Ectodermal cell (in vitro differentiated cells): Measurements from ENCODE around the gene AP1G2.
A peak's percentile ranks its signal among the peaks of the same experiment; 100 is the strongest.
"Not testable (repeated sequence)": the region's sequence is repeated elsewhere in the genome, so short reads cannot be mapped to it uniquely, and the experiment has no call there.

ENCODE experiments used
- H3K27ac ChIP-seq: 2 replicates; pipeline ENCODE4 v1.7.0; 2013; ENCODE audit warnings: mild to moderate bottlenecking, low read depth, low read length; ENCODE audit not compliant: insufficient read depth, poor library complexity, severe bottlenecking
- H3K27me3 ChIP-seq: 2 replicates; pipeline ENCODE4 v1.7.0; 2013; ENCODE audit warnings: mild to moderate bottlenecking, low read length; ENCODE audit not compliant: insufficient read depth, control insufficient read depth, poor library complexity, severe bottlenecking
- H3K36me3 ChIP-seq: one replicate; pipeline ENCODE4 v1.7.0; 2013; ENCODE audit warnings: low read length; ENCODE audit not compliant: control insufficient read depth, insufficient read depth
- H3K4me1 ChIP-seq: one replicate; pipeline ENCODE4 v1.7.0; 2013; ENCODE audit warnings: low read length; ENCODE audit not compliant: control insufficient read depth, insufficient read depth
- H3K4me3 ChIP-seq: 2 replicates; pipeline ENCODE4 v1.7.0; 2013; ENCODE audit warnings: low read depth, low read length, control low read depth; ENCODE audit not compliant: insufficient read depth
- H3K9me3 ChIP-seq: 2 replicates; pipeline ENCODE4 v1.7.0; 2013; ENCODE audit warnings: mild to moderate bottlenecking, low read length, moderate library complexity; ENCODE audit not compliant: control insufficient read depth
- WGBS, 2 experiments: methylation state at CpG; one replicate each; pipeline ENCODE4 v1.1.7; 2013; ENCODE audit warnings: missing lambda C conversion rate in 2 of 2; 5-methylcytosine and 5-hydroxymethylcytosine counted together

Gene AP1G2

DNA sequence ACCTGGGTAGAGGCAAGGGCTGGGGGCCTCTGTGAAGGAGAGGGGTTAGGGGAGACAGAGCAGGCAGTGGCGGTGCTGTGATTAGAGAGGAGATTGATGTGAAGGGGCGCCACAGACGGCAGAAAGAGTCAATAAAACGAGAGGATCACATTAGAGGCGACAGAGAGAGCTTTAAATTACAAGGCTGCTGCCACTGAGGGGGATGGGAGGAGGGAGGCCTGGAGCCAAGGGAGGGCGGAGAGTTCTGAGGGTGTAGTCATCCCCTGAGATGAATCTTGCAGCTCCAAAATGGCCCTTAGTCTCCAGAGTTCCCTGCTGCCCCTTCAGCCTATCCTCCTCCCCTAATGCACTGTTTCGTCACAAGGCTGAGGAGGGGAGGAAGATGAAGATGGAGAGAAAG, 28.8 kb downstream of the AP1G2 start:
- H3K4me3 ChIP-seq = no peak overlapping the region
- peaks cover 27% of the 10 kb centered on the region for H3K4me1 ChIP-seq
- H3K27ac ChIP-seq = peak overlapping the region; percentile 64
- H3K9me3 ChIP-seq = no peaks in the 10 kb centered on the region
- H3K27me3 ChIP-seq = no peaks in the 10 kb centered on the region
- H3K36me3 ChIP-seq = peaks cover 7% of the 10 kb centered on the region
- 11 to 18% methylated on average over 7 of the region's 7 CpGs for WGBS, 2 experiments

DNA sequence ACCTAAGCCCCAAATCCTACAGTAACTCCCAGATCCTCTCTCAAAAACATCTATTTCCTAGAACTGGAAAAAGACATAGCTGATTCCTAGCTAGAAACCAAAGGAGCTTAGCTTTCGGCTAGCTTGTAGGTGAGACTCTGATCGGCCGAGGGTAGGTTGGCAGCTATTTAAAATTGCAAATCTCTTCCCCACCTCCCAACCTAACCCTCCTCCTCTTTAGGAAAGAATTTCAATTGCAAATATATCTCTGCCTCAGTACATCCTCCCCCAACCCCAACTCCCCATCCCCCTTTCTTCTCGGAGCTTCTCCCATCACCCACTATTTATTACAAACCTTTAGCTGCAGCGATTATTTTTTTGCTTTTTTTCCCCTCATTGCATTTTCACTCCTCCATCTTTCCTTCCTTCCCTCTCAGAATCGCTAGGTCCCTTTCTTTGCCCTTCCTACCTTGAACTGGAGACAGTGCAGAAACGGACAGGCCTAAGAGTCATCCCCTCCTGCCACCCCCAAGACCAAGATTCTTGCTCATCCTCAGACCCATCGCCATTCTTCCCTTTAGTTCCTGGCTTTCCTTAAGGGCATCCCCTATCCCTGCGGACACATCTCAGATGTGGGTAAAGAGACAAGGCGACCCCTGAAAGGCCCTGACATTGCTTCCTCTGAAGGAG, 29.4 kb downstream of the AP1G2 start:
- H3K4me3 ChIP-seq = no peak overlapping the region
- H3K27me3 ChIP-seq = no peaks in the 10 kb centered on the region
- peaks cover 12% of the 10 kb centered on the region for H3K36me3 ChIP-seq
- peaks cover 27% of the 10 kb centered on the region for H3K4me1 ChIP-seq
- 14 to 18% methylated on average over 10 of the region's 10 CpGs for WGBS, 2 experiments
- peak overlapping the region; percentile 64 for H3K27ac ChIP-seq
- H3K9me3 ChIP-seq = no peaks in the 10 kb centered on the region

DNA sequence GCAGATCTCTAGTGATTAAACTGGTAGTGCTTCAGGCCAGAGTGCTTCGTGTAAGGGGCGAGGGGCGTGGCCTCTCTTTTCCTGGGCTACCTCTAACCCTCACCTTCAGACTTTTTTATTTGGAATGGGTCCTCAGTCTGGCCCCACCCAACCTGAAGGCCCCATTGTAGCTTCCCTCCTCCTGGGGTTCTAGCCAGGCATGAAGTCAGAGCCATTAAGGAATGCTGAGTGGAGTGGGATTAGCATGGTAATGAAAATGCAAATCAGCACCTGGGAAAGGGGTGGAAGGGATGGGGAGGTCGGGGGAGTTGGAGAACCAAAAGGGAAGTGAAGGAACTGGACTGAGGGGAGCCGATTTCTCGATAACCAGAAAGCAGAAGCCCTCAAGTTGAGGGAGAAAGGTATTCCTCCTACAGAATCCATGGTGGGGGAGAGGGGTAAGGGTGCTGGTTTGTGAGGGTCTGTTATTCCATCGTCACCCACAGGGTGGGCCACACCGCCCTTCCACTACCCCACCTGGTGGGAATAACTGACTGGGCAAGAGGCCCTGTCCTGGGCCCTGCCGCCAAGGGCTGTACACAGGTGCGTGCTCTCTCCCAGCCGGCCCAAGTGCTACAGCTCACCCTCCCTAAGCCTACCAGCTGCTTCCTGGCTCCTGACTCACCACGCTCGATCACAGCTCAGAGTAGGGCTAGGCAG, 30.1 kb downstream of the AP1G2 start:
- Histone ChIP-seq H3K27me3 (no peaks in the 10 kb centered on the region), H3K4me1 (peaks cover 27% of the 10 kb centered on the region), H3K36me3 (peaks cover 17% of the 10 kb centered on the region), H3K4me3 (no peak overlapping the region), H3K27ac (no peak overlapping the region), H3K9me3 (no peaks in the 10 kb centered on the region)
- WGBS, 2 experiments = 21 to 28% methylated on average over 13 of the region's 13 CpGs

DNA sequence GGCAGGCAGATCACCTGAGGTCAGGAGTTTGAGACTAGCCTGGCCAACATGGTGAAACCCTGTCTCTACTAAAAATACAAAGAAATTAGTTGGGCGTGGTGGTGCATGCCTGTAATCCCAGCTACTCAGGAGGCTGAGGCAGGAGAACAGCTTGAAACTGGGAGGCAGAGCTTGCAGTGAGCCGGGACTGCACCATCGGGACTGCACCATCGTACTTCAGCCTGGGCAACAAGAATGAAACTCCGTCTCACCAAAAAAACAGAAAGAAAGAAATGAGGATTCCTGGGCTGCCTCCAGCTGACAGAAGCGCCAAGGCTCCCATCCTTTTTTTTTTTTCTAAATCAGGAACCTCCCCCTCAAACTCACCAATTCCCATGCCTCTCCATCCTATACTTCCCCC, 30.7 kb downstream of the AP1G2 start:
- not testable (repeated sequence) for H3K9me3 ChIP-seq, H3K4me3 ChIP-seq, H3K27me3 ChIP-seq, H3K27ac ChIP-seq
- WGBS, 2 experiments = 78 to 79% methylated on average over 6 of the region's 6 CpGs
- H3K36me3 ChIP-seq = peaks cover 23% of the 10 kb centered on the region
- H3K4me1 ChIP-seq = peaks cover 27% of the 10 kb centered on the region

DNA sequence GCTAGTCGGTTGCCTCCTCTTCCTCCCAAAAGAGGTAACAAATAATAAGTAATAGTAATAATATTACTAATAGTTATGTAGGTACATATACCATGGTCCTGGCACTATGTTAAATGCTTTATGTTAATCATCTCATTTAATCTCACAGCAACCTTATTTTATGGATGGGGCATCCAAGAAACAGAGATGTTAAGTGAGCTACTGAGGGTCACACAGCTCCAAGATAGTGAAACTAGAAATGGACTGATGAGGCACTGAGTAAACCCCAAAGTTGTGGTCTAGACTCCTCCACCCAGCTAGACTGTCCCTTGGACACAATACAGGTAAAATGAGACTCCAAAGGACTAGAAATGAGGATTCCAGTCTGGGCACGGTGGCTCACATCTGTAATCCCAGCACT, 31.1 kb downstream of the AP1G2 start:
- Histone ChIP-seq H3K4me3 (no peak overlapping the region), H3K36me3 (peaks cover 24% of the 10 kb centered on the region), H3K27ac (no peak overlapping the region), H3K27me3 (no peaks in the 10 kb centered on the region), H3K4me1 (peaks cover 27% of the 10 kb centered on the region), H3K9me3 (no peaks in the 10 kb centered on the region)
- 97 to 98% methylated on average over 1 of the region's 2 CpGs for WGBS, 2 experiments

DNA sequence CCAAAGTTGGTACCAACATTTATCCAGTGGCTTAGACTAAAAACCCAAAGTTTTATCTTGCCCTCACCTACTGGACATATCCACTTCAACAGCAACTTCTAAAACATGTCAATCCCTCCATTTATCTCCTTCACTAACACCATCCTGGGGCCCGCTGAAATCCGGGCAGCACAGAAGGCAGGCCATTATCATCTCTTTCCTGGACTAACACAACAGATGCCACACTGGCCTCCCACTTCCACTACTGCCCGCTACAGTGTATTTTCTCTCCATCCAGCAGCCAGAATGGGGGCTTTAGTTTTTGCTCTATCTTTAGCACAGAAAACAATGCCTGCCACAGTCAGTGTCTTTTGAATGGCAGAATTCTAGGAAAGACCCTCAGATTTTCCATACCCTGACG, 31.6 kb downstream of the AP1G2 start:
- no peak overlapping the region for H3K4me3 ChIP-seq
- H3K27me3 ChIP-seq = no peaks in the 10 kb centered on the region
- no peaks in the 10 kb centered on the region for H3K9me3 ChIP-seq
- WGBS, 2 experiments = 95% methylated on average over 4 of the region's 4 CpGs
- peaks cover 24% of the 10 kb centered on the region for H3K36me3 ChIP-seq
- no peak overlapping the region for H3K27ac ChIP-seq
- H3K4me1 ChIP-seq = peaks cover 27% of the 10 kb centered on the region

DNA sequence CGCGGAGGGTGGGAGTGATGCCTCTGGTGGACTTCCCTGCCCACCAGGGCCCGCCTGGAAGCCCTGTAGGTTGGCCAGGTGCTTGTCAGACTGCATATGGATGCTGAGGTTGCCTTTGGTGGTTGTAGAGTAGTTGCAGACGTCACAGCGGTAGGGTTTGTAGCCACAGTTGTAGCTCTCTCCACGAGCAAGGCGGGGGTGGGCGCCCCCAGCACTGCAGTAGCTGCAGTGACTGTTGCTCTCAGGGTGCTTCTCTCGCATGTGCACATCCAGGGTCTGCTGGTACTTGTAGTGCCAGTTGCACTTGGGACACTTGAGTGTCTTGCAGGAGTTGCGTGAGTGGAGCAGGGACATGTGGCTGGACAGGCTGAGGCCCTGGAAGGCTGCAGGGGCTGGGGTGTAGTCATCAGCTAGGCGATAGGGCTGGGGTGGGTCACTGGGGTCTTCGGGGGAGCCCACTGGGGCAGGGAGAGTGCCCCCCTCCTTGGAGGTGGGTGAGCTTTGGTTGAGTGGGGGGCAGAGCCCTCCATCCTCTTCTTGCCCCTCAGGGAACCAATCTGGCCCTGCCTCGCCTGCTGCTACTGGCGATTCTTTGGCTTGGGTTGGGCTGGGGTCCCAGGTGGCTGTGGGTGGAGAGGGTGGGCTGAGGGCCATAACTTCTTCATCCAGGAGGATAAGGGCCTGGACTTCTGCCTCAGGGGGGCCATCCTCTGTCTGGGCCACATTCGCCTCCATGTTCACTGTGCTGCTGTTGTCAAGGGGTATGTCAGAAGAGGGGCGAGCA, 33.7 kb downstream of the AP1G2 start:
- no peak overlapping the region for H3K4me3 ChIP-seq
- H3K9me3 ChIP-seq = no peaks in the 10 kb centered on the region
- peaks cover 28% of the 10 kb centered on the region for H3K36me3 ChIP-seq
- H3K27ac ChIP-seq = no peak overlapping the region
- H3K27me3 ChIP-seq = no peaks in the 10 kb centered on the region
- 95% methylated on average over 16 of the region's 16 CpGs for WGBS, 2 experiments
- peaks cover 17% of the 10 kb centered on the region for H3K4me1 ChIP-seq

DNA sequence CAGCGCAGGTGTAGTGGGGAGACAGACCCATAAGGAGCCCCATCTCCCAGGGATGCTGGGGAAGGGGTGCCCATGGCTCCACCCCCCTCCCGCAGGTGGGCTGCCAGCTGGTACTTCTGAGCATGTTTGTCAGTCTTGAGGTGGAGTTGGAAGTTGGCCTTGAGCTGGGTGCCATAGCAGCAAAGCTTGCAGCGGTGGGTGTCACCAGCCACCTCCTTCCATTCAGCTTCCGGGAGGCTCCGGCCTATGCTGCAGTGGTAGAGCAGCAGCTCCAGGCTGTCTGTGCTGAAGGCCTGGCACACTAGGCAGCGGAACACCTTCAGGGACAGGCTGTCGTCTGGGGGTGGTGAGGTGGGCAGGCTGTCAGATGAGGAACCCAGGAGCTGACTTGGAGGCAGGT, 34.9 kb downstream of the AP1G2 start:
- Histone ChIP-seq H3K27ac (no peak overlapping the region), H3K9me3 (no peaks in the 10 kb centered on the region), H3K4me1 (peaks cover 6% of the 10 kb centered on the region), H3K36me3 (peaks cover 29% of the 10 kb centered on the region), H3K4me3 (no peak overlapping the region), H3K27me3 (no peaks in the 10 kb centered on the region)
- WGBS, 2 experiments = 96% methylated on average over 7 of the region's 7 CpGs

DNA sequence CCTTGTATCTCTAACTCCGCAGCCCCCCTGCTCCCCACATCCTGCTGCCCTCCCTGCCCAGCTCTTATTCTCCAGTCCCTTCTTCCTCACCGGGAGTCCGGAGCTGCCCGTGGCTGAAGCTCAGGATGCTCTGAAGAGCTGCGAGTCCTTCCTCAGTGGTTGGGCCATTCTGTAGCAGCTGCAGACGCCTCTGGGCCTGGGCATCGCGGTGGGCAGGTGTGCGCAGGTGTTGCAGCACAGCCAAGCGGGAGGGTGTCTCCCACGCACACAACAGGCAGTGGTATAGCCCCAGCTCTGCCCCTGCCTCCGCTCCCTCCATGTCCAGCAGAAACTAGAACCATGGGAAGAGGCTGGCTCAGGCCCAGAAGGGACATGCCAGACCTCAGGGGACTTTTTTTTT, 36.2 kb downstream of the AP1G2 start:
- no peaks in the 10 kb centered on the region for H3K27me3 ChIP-seq
- no peaks in the 10 kb centered on the region for H3K9me3 ChIP-seq
- no peak overlapping the region for H3K27ac ChIP-seq
- no peak overlapping the region for H3K4me3 ChIP-seq
- peaks cover 30% of the 10 kb centered on the region for H3K36me3 ChIP-seq
- no peaks in the 10 kb centered on the region for H3K4me1 ChIP-seq
- 96% methylated on average over 12 of the region's 12 CpGs for WGBS, 2 experiments

DNA sequence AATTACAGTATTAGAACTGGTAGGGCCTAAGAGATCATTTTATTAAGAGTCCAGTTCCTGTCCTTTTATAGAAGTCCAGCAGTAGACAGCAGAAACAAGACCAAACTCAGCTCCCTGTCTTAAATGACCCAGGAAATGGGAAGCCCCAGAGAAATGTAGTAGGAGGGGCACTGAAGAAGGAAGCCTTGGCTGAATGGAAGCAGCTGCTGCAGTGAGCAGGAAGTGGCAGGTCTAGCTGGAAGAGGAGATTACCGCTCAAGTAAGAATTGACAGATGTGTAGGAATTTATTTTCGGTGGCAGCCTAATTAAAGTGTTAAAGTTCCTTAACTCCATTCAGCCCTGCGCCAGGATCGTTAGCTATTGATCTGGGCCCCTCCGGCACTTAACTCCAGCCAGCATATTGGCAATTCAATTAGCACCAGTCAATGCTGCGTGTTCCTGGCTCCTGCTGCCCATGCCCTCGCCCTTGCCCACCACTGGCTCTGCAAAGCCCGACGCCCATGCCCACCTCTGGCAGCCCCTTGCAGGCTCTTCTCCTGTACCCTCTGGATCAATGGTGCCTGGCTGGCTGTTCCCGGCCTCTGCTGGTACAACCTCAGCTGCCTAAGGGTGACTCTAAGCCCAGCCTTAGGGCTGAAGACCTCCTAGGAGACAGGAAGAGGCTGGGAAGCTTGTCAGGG, 37.1 kb downstream of the AP1G2 start:
- Histone ChIP-seq H3K27me3 (no peaks in the 10 kb centered on the region), H3K4me3 (no peak overlapping the region), H3K27ac (no peak overlapping the region), H3K9me3 (no peaks in the 10 kb centered on the region), H3K36me3 (peaks cover 39% of the 10 kb centered on the region), H3K4me1 (no peaks in the 10 kb centered on the region)
- WGBS, 2 experiments = 93 to 95% methylated on average over 10 of the region's 10 CpGs
